Heart right ventricle (tissue), 16 donors: ENCODE data around the gene SVIL. TPM values are rescaled to one million over a fixed set of nuclear protein-coding genes. Genes with fewer than 3 reads are reported as not detected.
"Not testable (repeated sequence)": the region's sequence is repeated elsewhere in the genome, so short reads cannot be mapped to it uniquely, and the experiment has no call there.

Experiments
- ATAC-seq, 8 donors: fragments of 200-7000 bp; cut with Tn5 transposase; one replicate each; pipeline ENCODE4 v1.9.1; 2020; ENCODE audit warnings: mild to moderate bottlenecking in 8 of 8, moderate library complexity in 8 of 8, moderate number of reproducible peaks in 1 of 8
- DNase-seq, 2 donors: peaks; one replicate each; pipeline ENCODE4 v3.0.0-alpha.2; 2020
- H3K27ac ChIP-seq, 10 donors: fragments of 200-600 bp; sonication (generic) in 2 of 10; one replicate each; pipeline versions ENCODE4 v1.5.0 to v1.8.0; 2020 to 2022; ENCODE audit warnings: mild to moderate bottlenecking in 3 of 10
- H3K27me3 ChIP-seq, 7 donors: fragments of 200-600 bp; one replicate each; pipeline ENCODE4 v1.8.0; 2021 to 2022; ENCODE audit warnings: mild to moderate bottlenecking in 2 of 7
- H3K36me3 ChIP-seq, 9 donors: fragments of 200-600 bp; sonication (generic) in 1 of 9; one replicate each; pipeline versions ENCODE4 v1.5.0 to v1.8.0; 2020 to 2022; ENCODE audit warnings: mild to moderate bottlenecking in 2 of 9
- H3K4me1 ChIP-seq, 9 donors: fragments of 200-600 bp; sonication (generic) in 1 of 9; one replicate each; pipeline versions ENCODE4 v1.5.0 to v1.8.0; 2020 to 2022; ENCODE audit warnings: mild to moderate bottlenecking in 4 of 9
- H3K4me3 ChIP-seq, 10 donors: fragments of 200-600 bp; sonication (generic) in 2 of 10; one replicate each; pipeline versions ENCODE4 v1.5.0 to v1.8.0; 2020 to 2022; ENCODE audit warnings: mild to moderate bottlenecking in 7 of 10, moderate library complexity in 2 of 10
- H3K9me3 ChIP-seq, 11 donors: fragments of 200-600 bp in 10 of 11; sonication (generic) in 2 of 11; one replicate each; pipeline versions ENCODE4 v1.5.0 to v1.8.0; 2013 to 2022; ENCODE audit warnings: mild to moderate bottlenecking in 2 of 11, control low read depth in 1 of 11, moderate library complexity in 1 of 11
- CTCF ChIP-seq, 9 donors: fragments of 200-600 bp; sonication (generic) in 2 of 9; IDR thresholded peaks; one replicate each; pipeline versions ENCODE4 v1.5.0 to v1.8.0; 2021 to 2022; ENCODE audit warnings: antibody characterized with exemption in 9 of 9, mild to moderate bottlenecking in 5 of 9, moderate library complexity in 1 of 9
- WGBS, 2 donors: extraction: QIAGEN DNeasy Blood & Tissue Kit; methylation state at CpG; one replicate each; pipeline ENCODE4 v1.1.7; 2013; ENCODE audit warnings: inconsistent platforms in 1 of 2; 5-methylcytosine and 5-hydroxymethylcytosine counted together
- intact Hi-C, 10 donors: fragments of 100-400 bp; cut with DNase I; formaldehyde crosslinking; loops; one replicate each; pipeline versions ENCODE4 v1.11.1 to v1.14.2; 2022
- polyA plus RNA-seq, 2 donors: library from polyadenylated mRNA; stranded (reverse); fragments of 200-250 nt; gene quantifications; one replicate each; pipeline ENCODE4 v1.2.3, GENCODE V29; 2013
- total RNA-seq, 10 donors: library from RNA; stranded (reverse); fragmentation: NEBNext Ultra II Directional in 3 of 10; extraction: Animal tissue kit (Norgen Biotek cat#: 25700) in 3 of 10; gene quantifications; one replicate each; pipeline versions ENCODE4 v1.2.1 to v1.2.4, GENCODE V29; 2021 to 2023
- donor health status: Arrhythmogenic right ventricular cardiomyopathy.
- donor health status: ischemic (EF 13 %, LVEDD 7.1; RV severe dilation, severe dysfunction).
- donor health status: healthy with polysubstance abuse.
- donor health status: DM: no; HTN: yes; CAD: no.
- donor health status: DM: no; HTN: no; CAD: no.
- donor health status: ischemic (EF 25% LVEDD 6.9; RV normal size, moderate dysfunction).
- donor health status: ischemic (EF 25% LVEDD 5.7; RV mildly dilated, moderate dysfunction).
- donor health status: healthy.
- donor health status: DM: yes; HTN: yes; CAD: no.
- donor health status: Ischemic cardiomyopathy.
- donor health status: ischemic (EF 35%, LVEDD 5.7; RV mildly dilated, moderate dysfunction).
- donor health status: nonischemic (EF 11% LVEDD 7.7; RV severe dilation, severe dysfunction).
- donor health status: DM: yes; HTN: yes; CAD: no.
- donor health status: PGD.
- donor health status: ischemic (EF 29% LVEDD 5.4; RV normal size, mild dysfunction).
- donor health status: nonischemic (EF 23%, LVEDD 6.1; RV moderate dilation, normal function).

Gene SVIL
- total and polyA plus RNA-seq, 12 donors: 38.6 to 655 (median 450) TPM

DNA sequence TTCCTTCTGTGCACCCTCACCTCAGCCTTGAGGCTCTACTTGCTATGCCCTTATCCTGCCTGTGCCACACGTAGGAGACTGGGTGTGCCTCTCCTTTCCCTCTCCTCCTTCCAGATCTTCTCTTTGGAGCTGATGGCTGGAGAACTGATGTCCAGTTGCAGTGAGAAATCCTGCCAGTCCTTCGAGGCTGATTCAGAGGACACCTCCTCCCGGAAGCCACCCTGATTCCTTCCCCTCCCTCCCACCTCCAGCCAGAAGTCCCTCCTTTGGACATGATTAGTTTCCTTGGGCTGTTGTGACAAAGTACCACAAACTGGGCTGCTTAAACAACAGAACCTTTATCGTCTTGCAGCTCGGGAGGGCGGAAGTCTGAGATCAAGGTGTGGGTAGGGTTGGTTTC is 184.4 kb downstream of the SVIL start:
- intact Hi-C loops: loop anchor here in 2 of 10 donors (5.0 kb wide), 2 partner anchors 53 to 73 kb away; no protein-coding TSS in a partner anchor
- Histone ChIP-seq H3K27me3 (no peaks in the 10 kb centered on the region), H3K4me1 (peaks cover 0 to 28% (median 16%) of the 10 kb centered on the region in 9 donors), H3K36me3 (peaks cover 0 to 16% (median 0%) of the 10 kb centered on the region in 9 donors), H3K9me3 (no peaks in the 10 kb centered on the region), H3K4me3 (no peak overlapping the region), H3K27ac (no peak overlapping the region)
- ATAC-seq (no peak), DNase-seq (no peak)
- WGBS, 2 donors: 93 to 94% methylated on average over 6 of the region's 6 CpGs
- TF ChIP-seq CTCF (IDR thresholded peaks at IDR 0.05): no peak

DNA sequence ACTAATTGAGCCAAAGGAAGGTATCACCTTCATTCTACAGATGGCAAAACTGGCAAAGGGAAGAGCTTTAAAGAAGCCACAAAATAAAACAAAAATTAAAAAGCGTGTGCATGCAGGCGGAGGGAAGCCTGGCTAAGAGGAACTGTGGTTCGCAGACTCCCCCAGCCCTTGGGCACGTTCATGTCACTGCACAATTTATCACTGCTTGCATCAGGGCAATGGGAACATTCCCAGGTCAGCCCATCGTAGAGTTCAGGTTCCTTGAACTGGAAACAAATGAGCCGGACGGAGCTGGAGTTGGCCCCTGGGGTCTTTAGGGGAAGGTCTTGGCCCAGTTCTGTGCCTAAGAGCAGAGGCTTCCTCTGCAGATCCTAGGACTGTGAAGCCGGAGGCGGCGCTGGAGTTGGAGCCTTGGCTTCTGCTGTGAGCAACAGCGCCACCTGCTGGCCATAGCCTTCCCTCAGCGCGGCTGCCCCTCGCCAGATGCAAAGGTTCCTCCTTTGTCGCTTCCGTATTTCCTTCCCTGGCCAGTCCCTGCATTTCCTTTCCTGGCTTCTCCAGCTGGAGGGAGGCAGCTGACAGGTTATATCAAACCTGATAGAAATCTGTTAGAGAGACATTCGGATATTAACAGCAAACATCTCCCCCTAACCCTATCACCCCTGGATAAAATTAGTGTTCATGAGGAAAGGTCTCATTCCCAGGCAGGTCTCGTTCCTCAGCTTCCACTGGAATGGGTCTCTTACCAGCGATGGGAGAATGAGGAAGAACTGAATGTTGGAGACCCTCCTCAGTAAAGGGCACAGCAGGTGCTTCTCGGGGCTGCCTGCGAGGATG is 185.8 kb downstream of the SVIL start:
- ATAC-seq: peak; percentile 78 to 97 (median 90)
- H3K9me3 ChIP-seq, H3K4me3 ChIP-seq, H3K27ac ChIP-seq, H3K27me3 ChIP-seq, H3K36me3 ChIP-seq: not testable (repeated sequence)
- WGBS, 2 donors: 29 to 33% methylated on average over 21 of the region's 21 CpGs
- H3K4me1 ChIP-seq: peaks cover 0 to 28% (median 16%) of the 10 kb centered on the region in 9 donors
- DNase-seq: peak; percentile 79 to 87
- intact Hi-C loops: loop anchor here in 8 of 10 donors (2.0 to 10.0 kb wide), 8 partner anchors 37 to 822 kb away; no protein-coding TSS in a partner anchor
- TF ChIP-seq CTCF (IDR thresholded peaks at IDR 0.05): peak; percentile 68 to 90 (median 80)

DNA sequence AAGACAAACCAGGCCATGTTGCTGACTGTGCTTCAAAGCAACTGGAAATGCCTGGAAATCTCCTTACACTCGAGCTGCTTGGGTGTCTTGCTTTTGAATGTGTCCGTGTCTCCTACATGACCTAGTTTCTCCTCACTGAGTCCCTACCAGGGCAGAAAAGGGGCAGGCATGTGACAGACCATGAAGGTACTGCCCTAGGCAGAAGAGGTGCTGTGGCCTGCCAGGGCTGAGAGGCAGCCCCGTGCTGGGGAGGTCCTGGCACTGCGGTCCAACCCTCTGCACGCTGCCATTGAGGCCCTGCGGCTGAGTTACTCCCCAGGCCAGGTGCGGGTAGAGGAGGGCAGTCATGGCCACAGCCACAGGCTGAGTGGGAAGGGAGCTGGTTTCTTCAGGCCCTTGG is 186.6 kb downstream of the SVIL start:
- TF ChIP-seq CTCF (IDR thresholded peaks at IDR 0.05): no peak
- DNase-seq: peak in 1 of 2 donors; percentile 18
- Histone ChIP-seq H3K4me1 (peaks cover 0 to 28% (median 16%) of the 10 kb centered on the region in 9 donors), H3K27me3 (no peaks in the 10 kb centered on the region), H3K27ac (peak overlapping the region in 1 of 10 donors; percentile 36), H3K4me3 (no peak overlapping the region), H3K9me3 (no peaks in the 10 kb centered on the region), H3K36me3 (no peaks in the 10 kb centered on the region)
- intact Hi-C loops: loop anchor here in 8 of 10 donors (2.0 to 10.0 kb wide), 8 partner anchors 36 to 821 kb away; no protein-coding TSS in a partner anchor
- 66 to 70% methylated on average over 7 of the region's 7 CpGs for WGBS, 2 donors
- peak in 6 of 8 donors; percentile 19 to 53 (median 45) for ATAC-seq

DNA sequence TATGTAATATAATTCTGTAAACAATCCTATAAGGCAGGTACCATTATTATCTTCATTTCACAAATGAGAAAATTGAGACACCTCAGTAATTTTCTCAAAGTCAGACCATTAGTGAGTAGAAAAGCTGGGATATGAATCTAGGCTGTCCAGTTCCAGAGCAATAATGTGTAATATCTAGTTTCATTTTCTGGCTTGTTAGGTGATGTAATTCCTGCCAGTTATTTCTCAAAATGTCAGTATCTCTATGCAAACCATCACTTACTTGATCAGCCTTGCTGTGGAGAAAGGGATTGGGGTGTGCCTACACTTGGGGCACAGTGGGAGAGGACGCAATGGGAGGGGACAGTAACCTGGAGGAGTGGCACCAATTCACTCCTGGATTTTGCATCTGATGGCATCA is 188.4 kb downstream of the SVIL start:
- peaks cover 0 to 32% (median 16%) of the 10 kb centered on the region in 9 donors for H3K4me1 ChIP-seq
- no peak for ATAC-seq
- no peak overlapping the region for H3K27ac ChIP-seq
- WGBS, 2 donors: 92 to 100% methylated on average over 1 of the region's 1 CpG
- DNase-seq: no peak
- no peak for TF ChIP-seq CTCF (IDR thresholded peaks at IDR 0.05)
- no peak overlapping the region for H3K4me3 ChIP-seq
- no peaks in the 10 kb centered on the region for H3K27me3 ChIP-seq
- H3K9me3 ChIP-seq: no peaks in the 10 kb centered on the region
- intact Hi-C loops: loop anchor here in 7 of 10 donors (5.0 to 10.0 kb wide), 7 partner anchors 34 to 819 kb away; no protein-coding TSS in a partner anchor
- no peaks in the 10 kb centered on the region for H3K36me3 ChIP-seq
